SK-N-SH treated with all-trans-retinoic acid at 6 μM for 48 hours (cell line): ENCODE data around the gene ATP8A1.

Experiments
- ARNTL ChIP-seq: fragments of 450-650 bp; formaldehyde crosslinking; IDR thresholded peaks from 2 replicates; pipeline ENCODE4 v1.5.0; 2020; ENCODE audit warnings: low read depth, mild to moderate bottlenecking, moderate library complexity, borderline replicate concordance
- CREB5 ChIP-seq: fragments of 250-450 bp; sonication (Bioruptor Pico); IDR thresholded peaks from 2 replicates; pipeline ENCODE4 v1.5.1; 2020; ENCODE audit warnings: low read depth, mild to moderate bottlenecking, moderate library complexity
- GLIS3 ChIP-seq: fragments of 250-450 bp; sonication (Bioruptor Pico); IDR thresholded peaks from 2 replicates; pipeline ENCODE4 v1.5.0; 2020; ENCODE audit warnings: mild to moderate bottlenecking, moderate library complexity
- ISL1 ChIP-seq: fragments of 250-450 bp; sonication (Bioruptor Pico); IDR thresholded peaks from 2 replicates; pipeline ENCODE4 v2.1.2; 2022; ENCODE audit warnings: mild to moderate bottlenecking, moderate library complexity
- OSR1 ChIP-seq: fragments of 250-450 bp; sonication (Bioruptor Pico); IDR thresholded peaks from 2 replicates; pipeline ENCODE4 v1.8.0; 2022; ENCODE audit warnings: moderate library complexity, mild to moderate bottlenecking, inconsistent platforms
- SNAI2 ChIP-seq: fragments of 250-450 bp; sonication (Bioruptor Pico); IDR thresholded peaks from 2 replicates; pipeline ENCODE4 v1.5.0; 2020; ENCODE audit warnings: mild to moderate bottlenecking, moderate library complexity
- TCF4 ChIP-seq: fragments of 250-450 bp; sonication (Bioruptor Pico); IDR thresholded peaks from 2 replicates; pipeline ENCODE4 v1.8.0; 2021; ENCODE audit warnings: mild to moderate bottlenecking, moderate library complexity, borderline replicate concordance
- TOX ChIP-seq: fragments of 250-450 bp; sonication (Bioruptor Pico); IDR thresholded peaks from 2 replicates; pipeline ENCODE4 v1.8.0; 2021; ENCODE audit warnings: mild to moderate bottlenecking, moderate library complexity, borderline replicate concordance
- TSHZ2 ChIP-seq: fragments of 250-450 bp; sonication (Bioruptor Pico); IDR thresholded peaks from 2 replicates; pipeline ENCODE4 v1.5.0; 2020; ENCODE audit warnings: mild to moderate bottlenecking, moderate library complexity
- ZFP30 ChIP-seq: fragments of 450-650 bp; formaldehyde crosslinking; IDR thresholded peaks from 2 replicates; pipeline ENCODE4 v1.5.0; 2022; ENCODE audit warnings: mild to moderate bottlenecking, moderate library complexity
- ZNF565 ChIP-seq: fragments of 450-650 bp; formaldehyde crosslinking; conservative IDR thresholded peaks from 2 replicates; pipeline ENCODE4 v1.5.0; 2020; ENCODE audit warnings: low read depth, mild to moderate bottlenecking, moderate library complexity
- ZNF8 ChIP-seq: fragments of 450-650 bp; formaldehyde crosslinking; IDR thresholded peaks from 2 replicates; pipeline ENCODE4 v1.5.0; 2020; ENCODE audit warnings: mild to moderate bottlenecking, moderate library complexity
- TF ChIP-seq, protein P1 (sequence below): fragments of 250-450 bp; sonication (Bioruptor Pico); IDR thresholded peaks from 2 replicates; pipeline ENCODE4 v1.8.0; 2020; ENCODE audit warnings: mild to moderate bottlenecking, moderate library complexity, borderline replicate concordance
- TF ChIP-seq, protein P2 (sequence below): fragments of 250-450 bp; sonication (Bioruptor Pico); IDR thresholded peaks from 2 replicates; pipeline ENCODE4 v1.5.1; 2021; ENCODE audit warnings: mild to moderate bottlenecking, moderate library complexity

DNA sequence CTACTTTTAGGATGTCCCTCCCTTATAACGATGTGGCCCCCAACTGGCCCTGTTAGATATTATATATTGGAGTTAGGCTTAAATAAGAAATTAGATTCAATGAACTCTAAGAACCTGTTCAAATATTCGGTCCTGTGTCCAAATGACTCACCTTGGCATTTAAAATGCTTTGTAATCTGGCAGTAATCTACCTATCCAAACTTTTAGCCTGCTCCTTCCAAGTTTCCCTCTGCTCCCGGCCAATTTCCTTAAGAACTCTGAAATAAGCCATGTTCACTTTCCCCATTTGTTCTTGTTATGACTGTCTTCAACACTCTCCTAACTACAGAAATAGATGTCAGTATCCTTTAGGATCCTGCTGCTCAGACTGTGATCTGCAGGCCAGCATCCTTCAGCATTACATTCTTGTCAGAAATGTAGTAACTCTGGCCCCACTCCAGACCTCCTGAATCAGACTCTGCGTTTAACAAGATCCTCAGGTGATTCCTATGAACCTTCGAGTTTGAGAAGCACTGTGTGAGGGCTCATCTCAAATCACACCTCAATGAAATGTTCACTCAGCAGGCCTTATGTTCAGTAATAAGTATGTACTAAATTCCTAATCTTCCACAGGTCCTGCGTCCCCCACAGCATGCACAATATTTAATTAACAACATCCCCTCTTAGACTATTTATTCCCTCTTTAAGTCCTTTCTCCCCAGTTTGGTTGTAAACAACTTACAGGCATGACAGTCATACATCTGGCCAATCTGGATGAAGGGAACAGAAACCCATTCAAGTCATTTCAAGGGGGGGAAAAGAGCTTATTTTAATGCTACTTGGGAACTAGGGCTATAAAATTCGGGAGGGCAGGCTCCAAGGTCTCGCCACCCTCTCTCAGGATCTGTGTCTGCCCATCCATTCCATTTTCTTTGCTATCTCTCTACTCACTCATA is 3.0 kb downstream of the ATP8A1 start:
- TF ChIP-seq ISL1 (CRISPR knock-in tag) = no peak
- TF ChIP-seq, protein P1, sequence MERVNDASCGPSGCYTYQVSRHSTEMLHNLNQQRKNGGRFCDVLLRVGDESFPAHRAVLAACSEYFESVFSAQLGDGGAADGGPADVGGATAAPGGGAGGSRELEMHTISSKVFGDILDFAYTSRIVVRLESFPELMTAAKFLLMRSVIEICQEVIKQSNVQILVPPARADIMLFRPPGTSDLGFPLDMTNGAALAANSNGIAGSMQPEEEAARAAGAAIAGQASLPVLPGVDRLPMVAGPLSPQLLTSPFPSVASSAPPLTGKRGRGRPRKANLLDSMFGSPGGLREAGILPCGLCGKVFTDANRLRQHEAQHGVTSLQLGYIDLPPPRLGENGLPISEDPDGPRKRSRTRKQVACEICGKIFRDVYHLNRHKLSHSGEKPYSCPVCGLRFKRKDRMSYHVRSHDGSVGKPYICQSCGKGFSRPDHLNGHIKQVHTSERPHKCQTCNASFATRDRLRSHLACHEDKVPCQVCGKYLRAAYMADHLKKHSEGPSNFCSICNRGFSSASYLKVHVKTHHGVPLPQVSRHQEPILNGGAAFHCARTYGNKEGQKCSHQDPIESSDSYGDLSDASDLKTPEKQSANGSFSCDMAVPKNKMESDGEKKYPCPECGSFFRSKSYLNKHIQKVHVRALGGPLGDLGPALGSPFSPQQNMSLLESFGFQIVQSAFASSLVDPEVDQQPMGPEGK (CRISPR knock-in tag) = no peak
- no peak for TF ChIP-seq TOX (CRISPR knock-in tag)
- TF ChIP-seq ZFP30 (CRISPR knock-in tag) = no peak
- TF ChIP-seq TCF4 (CRISPR knock-in tag) = no peak
- TF ChIP-seq GLIS3 (CRISPR knock-in tag) = no peak
- no peak for TF ChIP-seq ZNF8 (CRISPR knock-in tag)
- no peak for TF ChIP-seq ARNTL (CRISPR knock-in tag)
- no peak for TF ChIP-seq TSHZ2 (CRISPR knock-in tag)
- no peak for TF ChIP-seq OSR1 (CRISPR knock-in tag)
- TF ChIP-seq CREB5 (CRISPR knock-in tag) = no peak
- TF ChIP-seq SNAI2 (CRISPR knock-in tag) = no peak
- TF ChIP-seq, protein P2, sequence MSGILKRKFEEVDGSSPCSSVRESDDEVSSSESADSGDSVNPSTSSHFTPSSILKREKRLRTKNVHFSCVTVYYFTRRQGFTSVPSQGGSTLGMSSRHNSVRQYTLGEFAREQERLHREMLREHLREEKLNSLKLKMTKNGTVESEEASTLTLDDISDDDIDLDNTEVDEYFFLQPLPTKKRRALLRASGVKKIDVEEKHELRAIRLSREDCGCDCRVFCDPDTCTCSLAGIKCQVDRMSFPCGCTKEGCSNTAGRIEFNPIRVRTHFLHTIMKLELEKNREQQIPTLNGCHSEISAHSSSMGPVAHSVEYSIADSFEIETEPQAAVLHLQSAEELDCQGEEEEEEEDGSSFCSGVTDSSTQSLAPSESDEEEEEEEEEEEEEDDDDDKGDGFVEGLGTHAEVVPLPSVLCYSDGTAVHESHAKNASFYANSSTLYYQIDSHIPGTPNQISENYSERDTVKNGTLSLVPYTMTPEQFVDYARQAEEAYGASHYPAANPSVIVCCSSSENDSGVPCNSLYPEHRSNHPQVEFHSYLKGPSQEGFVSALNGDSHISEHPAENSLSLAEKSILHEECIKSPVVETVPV (CRISPR knock-in tag) = no peak
- no peak for TF ChIP-seq ZNF565 (CRISPR knock-in tag)
